Esophagus (tissue), 2 donors: ENCODE measurements around the gene TEX11. TPM values are rescaled to one million over a fixed set of nuclear protein-coding genes. Genes with fewer than 3 reads are reported as not detected.

Source experiments
- H3K27ac ChIP-seq, 2 donors: one replicate each; pipeline ENCODE4 v1.5.1; 2013; ENCODE audit warnings: low read depth in 2 of 2, mild to moderate bottlenecking in 2 of 2, inconsistent platforms in 1 of 2, low read length in 1 of 2, moderate library complexity in 1 of 2
- H3K27me3 ChIP-seq, 2 donors: one replicate each; pipeline ENCODE4 v1.6.1; 2013; ENCODE audit warnings: low read length in 2 of 2, control low read depth in 1 of 2, mild to moderate bottlenecking in 1 of 2; ENCODE audit not compliant: insufficient read depth in 2 of 2, control insufficient read depth in 1 of 2
- H3K36me3 ChIP-seq, 2 donors: one replicate each; pipeline ENCODE4 v1.6.1; 2013; ENCODE audit warnings: low read length in 1 of 2; ENCODE audit not compliant: control insufficient read depth in 2 of 2, insufficient read depth in 2 of 2
- H3K4me1 ChIP-seq, 2 donors: one replicate each; pipeline ENCODE4 v1.6.1; 2013; ENCODE audit warnings: low read length in 1 of 2; ENCODE audit not compliant: control insufficient read depth in 2 of 2, insufficient read depth in 2 of 2
- H3K4me3 ChIP-seq, 2 donors: one replicate each; pipeline ENCODE4 v1.5.1; 2013; ENCODE audit warnings: low read length in 2 of 2, mild to moderate bottlenecking in 2 of 2, low read depth in 1 of 2, moderate library complexity in 1 of 2
- H3K9me3 ChIP-seq, 2 donors: one replicate each; pipeline ENCODE4 v1.6.1; 2013; ENCODE audit warnings: mild to moderate bottlenecking in 2 of 2, low read depth in 1 of 2, low read length in 1 of 2, moderate library complexity in 1 of 2; ENCODE audit not compliant: control insufficient read depth in 2 of 2, insufficient read depth in 1 of 2
- WGBS, 2 donors: extraction: QIAGEN DNeasy Blood & Tissue Kit; methylation state at CpG; one replicate each; pipeline ENCODE4 v1.1.7; 2013; 5-methylcytosine and 5-hydroxymethylcytosine counted together
- polyA plus RNA-seq, 2 donors: library from polyadenylated mRNA; stranded (reverse); fragments of 200-250 nt; gene quantifications; one replicate each; pipeline ENCODE4 v1.2.3, GENCODE V29; 2013
- donor health status: healthy with polysubstance abuse.
- donor health status: Bipolar disorder and iron deficiency.

Gene TEX11
- polyA plus RNA-seq, 2 donors: not detected

- Histone ChIP-seq H3K9me3 (no peaks in the 10 kb centered on the region), H3K27me3 (no peaks in the 10 kb centered on the region), H3K4me3 (no peak overlapping the region), H3K36me3 (peaks cover 3 to 34% of the 10 kb centered on the region in 2 donors), H3K27ac (no peak overlapping the region), H3K4me1 (peaks cover 0 to 2% of the 10 kb centered on the region in 2 donors)
- 66 to 80% methylated on average over 5 of the region's 5 CpGs for WGBS, 2 donors
Observed at GRCh38 chrX:70496491-70496890, 412.0 kb downstream of the TEX11 start.

GRCh38 chrX:70494441-70494840 lies 414.1 kb downstream of the TEX11 start:
- 66 to 88% methylated on average over 4 of the region's 4 CpGs for WGBS, 2 donors
- Histone ChIP-seq H3K36me3 (peaks cover 3 to 33% of the 10 kb centered on the region in 2 donors), H3K4me3 (no peak overlapping the region), H3K4me1 (peaks cover 0 to 2% of the 10 kb centered on the region in 2 donors), H3K9me3 (no peaks in the 10 kb centered on the region), H3K27me3 (no peaks in the 10 kb centered on the region), H3K27ac (no peak overlapping the region)

GRCh38 chrX:70488856-70489255 lies 419.7 kb downstream of the TEX11 start:
- H3K4me1 ChIP-seq: peaks cover 0 to 6% of the 10 kb centered on the region in 2 donors
- 50 to 70% methylated on average over 2 of the region's 2 CpGs for WGBS, 2 donors
- H3K4me3 ChIP-seq: no peak overlapping the region

GRCh38 chrX:70485466-70485865 lies 423.0 kb downstream of the TEX11 start:
- H3K27ac ChIP-seq: peak overlapping the region in 1 of 2 donors; percentile 31
- WGBS, 2 donors: 41% methylated on average over 7 of the region's 7 CpGs
- H3K27me3 ChIP-seq: no peaks in the 10 kb centered on the region
- no peak overlapping the region for H3K4me3 ChIP-seq
- no peaks in the 10 kb centered on the region for H3K9me3 ChIP-seq
- no peaks in the 10 kb centered on the region for H3K36me3 ChIP-seq
- H3K4me1 ChIP-seq: peaks cover 0 to 9% of the 10 kb centered on the region in 2 donors

More at GRCh38 chrX:70488856-70489255, 419.7 kb downstream of the TEX11 start:
- Histone ChIP-seq H3K27ac (no peak overlapping the region), H3K9me3 (no peaks in the 10 kb centered on the region), H3K27me3 (no peaks in the 10 kb centered on the region), H3K36me3 (peaks cover 0 to 11% of the 10 kb centered on the region in 2 donors)

- no peak overlapping the region for H3K27ac ChIP-seq
- peaks cover 0 to 5% of the 10 kb centered on the region in 2 donors for H3K27me3 ChIP-seq
- H3K9me3 ChIP-seq: no peaks in the 10 kb centered on the region
- no peaks in the 10 kb centered on the region for H3K36me3 ChIP-seq
- WGBS, 2 donors: 100% methylated on average over 2 of the region's 2 CpGs; no CpG with 5 or more reads in 1 of the 2 donors
- peaks cover 0 to 16% of the 10 kb centered on the region in 2 donors for H3K4me1 ChIP-seq
- no peak overlapping the region for H3K4me3 ChIP-seq
Observed at GRCh38 chrX:70482300-70482699, 426.2 kb downstream of the TEX11 start.

GRCh38 chrX:70481471-70482270 lies 426.8 kb downstream of the TEX11 start:
- H3K36me3 ChIP-seq: no peaks in the 10 kb centered on the region
- 63 to 83% methylated on average over 8 of the region's 8 CpGs for WGBS, 2 donors
- H3K4me1 ChIP-seq: peaks cover 0 to 17% of the 10 kb centered on the region in 2 donors
- H3K27ac ChIP-seq: no peak overlapping the region
- H3K9me3 ChIP-seq: no peaks in the 10 kb centered on the region
- no peak overlapping the region for H3K4me3 ChIP-seq
- H3K27me3 ChIP-seq: peaks cover 0 to 5% of the 10 kb centered on the region in 2 donors

GRCh38 chrX:70480660-70481018 lies 427.9 kb downstream of the TEX11 start:
- WGBS, 2 donors: 48 to 51% methylated on average over 9 of the region's 9 CpGs
- H3K4me1 ChIP-seq: peaks cover 0 to 15% of the 10 kb centered on the region in 2 donors
- H3K27ac ChIP-seq: peak overlapping the region; percentile 67 to 82
- H3K4me3 ChIP-seq: no peak overlapping the region
- peaks cover 0 to 5% of the 10 kb centered on the region in 2 donors for H3K27me3 ChIP-seq
- no peaks in the 10 kb centered on the region for H3K36me3 ChIP-seq
- no peaks in the 10 kb centered on the region for H3K9me3 ChIP-seq

GRCh38 chrX:70479922-70480659 lies 428.4 kb downstream of the TEX11 start:
- Histone ChIP-seq H3K27ac (peak overlapping the region; percentile 67 to 82), H3K4me3 (no peak overlapping the region), H3K9me3 (no peaks in the 10 kb centered on the region), H3K36me3 (no peaks in the 10 kb centered on the region), H3K4me1 (peaks cover 0 to 14% of the 10 kb centered on the region in 2 donors), H3K27me3 (peaks cover 0 to 5% of the 10 kb centered on the region in 2 donors)
- 31 to 39% methylated on average over 6 of the region's 6 CpGs for WGBS, 2 donors

- H3K27me3 ChIP-seq: peaks cover 0 to 5% of the 10 kb centered on the region in 2 donors
- H3K36me3 ChIP-seq: no peaks in the 10 kb centered on the region
- H3K27ac ChIP-seq: peak overlapping the region; percentile 62 to 82
- no peaks in the 10 kb centered on the region for H3K9me3 ChIP-seq
- H3K4me1 ChIP-seq: peaks cover 0 to 11% of the 10 kb centered on the region in 2 donors
- 40 to 48% methylated on average over 4 of the region's 4 CpGs for WGBS, 2 donors
- no peak overlapping the region for H3K4me3 ChIP-seq
Observed at GRCh38 chrX:70479247-70479921, 429.1 kb downstream of the TEX11 start.
